MCF 10A (cell line): Measurements from ENCODE around the gene CALML3. TPM values are rescaled to one million over a fixed set of nuclear protein-coding genes. Genes with fewer than 3 reads are reported as not detected.

Experiments used
- BruUV-seq: library from RNA; stranded (reverse); fragments of 400-500 nt; replicated peaks from 2 replicates; lab custom pipeline; 2021; lab: Mats Ljungman, UMichigan
- CTCF ChIA-PET: fragments of 300-600 bp; sonication (Branson Sonifier 250); formaldehyde crosslinking; extraction: SDS; loops from one replicate; lab custom pipeline; 2021; ENCODE audit warnings: antibody characterized with exemption, inconsistent platforms; lab: Yijun Ruan, JAX
- POLR2A ChIA-PET: fragments of 300-600, 350-650 bp; sonication (Branson Sonifier 250); formaldehyde crosslinking; extraction: SDS; loops from one replicate; lab custom pipeline; 2020; ENCODE audit warnings: antibody characterized with exemption, inconsistent platforms; lab: Yijun Ruan, JAX
- DNase-seq: peaks from one replicate; pipeline ENCODE4 v3.0.0-alpha.2; 2018; ENCODE audit not compliant: unreplicated experiment
- H3K27ac Mint-ChIP-seq: one replicate; pipeline ENCODE4 v1.8.0; 2022; ENCODE audit warnings: mild to moderate bottlenecking, low read depth, mixed read lengths; ENCODE audit not compliant: unreplicated experiment
- H3K27me3 Mint-ChIP-seq: one replicate; pipeline ENCODE4 v1.8.0; 2022; ENCODE audit warnings: mixed read lengths; ENCODE audit not compliant: insufficient read depth, unreplicated experiment
- H3K36me3 Mint-ChIP-seq: one replicate; pipeline ENCODE4 v1.8.0; 2022; ENCODE audit warnings: mild to moderate bottlenecking, moderate library complexity, mixed read lengths; ENCODE audit not compliant: insufficient read depth, unreplicated experiment
- H3K4me1 Mint-ChIP-seq: one replicate; pipeline ENCODE4 v1.8.0; 2022; ENCODE audit warnings: mixed read lengths; ENCODE audit not compliant: insufficient read depth, unreplicated experiment
- H3K4me3 Mint-ChIP-seq: one replicate; pipeline ENCODE4 v1.8.0; 2022; ENCODE audit warnings: mild to moderate bottlenecking, moderate library complexity, mixed read lengths; ENCODE audit not compliant: unreplicated experiment
- H3K9me3 Mint-ChIP-seq: one replicate; pipeline ENCODE4 v1.8.0; 2022; ENCODE audit warnings: mixed read lengths; ENCODE audit not compliant: unreplicated experiment
- CTCF ChIP-seq: fragments of 200-600 bp; IDR thresholded peaks from one replicate; pipeline ENCODE4 v1.8.0; 2022; ENCODE audit warnings: antibody characterized with exemption, mild to moderate bottlenecking; ENCODE audit not compliant: unreplicated experiment
- intact Hi-C: fragments of 100-400 bp; cut with micrococcal nuclease; formaldehyde crosslinking; loops from 2 replicates; pipeline ENCODE4 v1.14.1; 2022
- total RNA-seq: library from RNA; stranded (reverse); gene quantifications from 2 replicates; pipeline ENCODE4 v1.2.3, GENCODE V29; 2022

The CALML3 gene
- total RNA-seq, 1 experiment from 2014 or later, result 0.75 TPM

- Mint-ChIP-seq H3K36me3 (no peaks in the 10 kb centered on the region), H3K4me1 (no peaks in the 10 kb centered on the region), H3K9me3 (no peaks in the 10 kb centered on the region), H3K27ac (no peak overlapping the region), H3K4me3 (no peak overlapping the region), H3K27me3 (no peaks in the 10 kb centered on the region)
- BruUV-seq, result no TSS peak
- TF ChIP-seq CTCF, result no peak
- ChIA-PET CTCF (interaction anchor here (0.5 to 0.6 kb wide), 3 partner anchors 36 to 195 kb away, joined by 3 to 5 read pairs (median 3); no protein-coding TSS in a partner anchor), POLR2A (interaction anchor here (1.4 to 3.0 kb wide), 2 partner anchors 10 to 73 kb away, joined by 3 to 13 read pairs; no protein-coding TSS in a partner anchor)
- intact Hi-C loops, result no loop called here
- DNase-seq, result no peak
Observed at GRCh38 chr10:5477948-5478693, 46.6 kb upstream of the CALML3 start.

- H3K4me3 Mint-ChIP-seq, result no peak overlapping the region
- no peak overlapping the region for H3K27ac Mint-ChIP-seq
- no TSS peak for BruUV-seq
- no peak for TF ChIP-seq CTCF
- no peak for DNase-seq
- no peaks in the 10 kb centered on the region for H3K27me3 Mint-ChIP-seq
- no peaks in the 10 kb centered on the region for H3K4me1 Mint-ChIP-seq
- intact Hi-C loops, result no loop called here
- H3K36me3 Mint-ChIP-seq, result no peaks in the 10 kb centered on the region
- ChIA-PET POLR2A (interaction anchor here (3.0 kb wide), 1 partner anchor 11 kb away, joined by 13 read pairs; no protein-coding TSS in a partner anchor), CTCF (no interaction called here)
- no peaks in the 10 kb centered on the region for H3K9me3 Mint-ChIP-seq
Observed at GRCh38 chr10:5478694-5479305, 46.0 kb upstream of the CALML3 start.

GRCh38 chr10:5479481-5480161 lies 45.1 kb upstream of the CALML3 start:
- Mint-ChIP-seq H3K9me3 (no peaks in the 10 kb centered on the region), H3K27me3 (no peaks in the 10 kb centered on the region), H3K4me3 (no peak overlapping the region), H3K36me3 (no peaks in the 10 kb centered on the region), H3K27ac (no peak overlapping the region), H3K4me1 (no peaks in the 10 kb centered on the region)
- no peak for DNase-seq
- no TSS peak for BruUV-seq
- ChIA-PET CTCF (interaction anchor here (0.6 to 1.0 kb wide), 2 partner anchors 108 to 146 kb away, joined by 3 read pairs; no protein-coding TSS in a partner anchor), POLR2A (no interaction called here)
- no peak for TF ChIP-seq CTCF
- intact Hi-C loops, result no loop called here
